Stimulated activated CD8-positive, alpha-beta memory T cell treated with anti-CD3 and anti-CD28 coated beads, Interleukin-15, amount 100 ng/mL, for 48 hours (primary cell): ENCODE measurements around the gene GRM1.

Experiments
- DNase-seq, 2 donors: peaks; one replicate each; pipeline ENCODE4 v3.0.0-alpha.2; 2020; ENCODE audit warnings: low read depth in 2 of 2

GRM1 gene

DNA sequence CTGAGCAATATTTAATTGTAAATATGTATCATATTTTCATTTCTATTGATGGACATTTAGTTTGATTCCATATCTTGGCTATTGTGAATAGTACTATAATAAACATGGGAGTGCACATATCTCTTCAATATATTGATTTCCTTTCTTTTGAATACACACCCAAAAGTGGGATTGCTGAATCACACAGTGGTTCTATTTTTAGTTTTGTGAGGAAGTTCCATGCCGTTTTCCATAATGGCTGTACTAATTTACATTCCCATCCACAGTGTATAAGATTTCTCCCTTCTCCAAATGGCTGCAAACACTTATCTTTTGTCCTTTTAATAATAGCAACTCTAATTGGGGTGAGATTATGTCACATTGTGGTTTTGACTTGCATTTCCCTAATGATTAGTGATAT lies 428.0 kb downstream of the GRM1 start:
- no peak for DNase-seq

DNA sequence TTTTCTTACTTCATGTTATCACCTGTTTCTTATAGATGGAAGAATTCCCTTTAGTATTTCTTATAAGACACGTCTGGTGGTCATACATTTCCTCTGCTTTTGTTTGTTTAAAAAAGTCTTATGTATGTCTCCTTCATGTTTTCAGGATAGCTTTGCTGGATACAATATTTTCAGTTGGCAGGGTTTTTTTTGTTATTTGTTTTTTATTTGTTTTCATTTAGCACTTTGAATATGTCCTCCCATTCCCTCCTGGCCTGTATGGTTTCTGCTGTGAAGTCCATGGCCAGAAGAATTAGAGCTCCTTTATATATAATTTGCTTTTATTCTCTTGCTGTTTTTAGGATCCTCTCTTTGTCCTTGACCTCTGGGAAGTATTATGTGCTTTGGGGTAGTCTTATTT lies 432.1 kb downstream of the GRM1 start:
- no peak for DNase-seq

DNA sequence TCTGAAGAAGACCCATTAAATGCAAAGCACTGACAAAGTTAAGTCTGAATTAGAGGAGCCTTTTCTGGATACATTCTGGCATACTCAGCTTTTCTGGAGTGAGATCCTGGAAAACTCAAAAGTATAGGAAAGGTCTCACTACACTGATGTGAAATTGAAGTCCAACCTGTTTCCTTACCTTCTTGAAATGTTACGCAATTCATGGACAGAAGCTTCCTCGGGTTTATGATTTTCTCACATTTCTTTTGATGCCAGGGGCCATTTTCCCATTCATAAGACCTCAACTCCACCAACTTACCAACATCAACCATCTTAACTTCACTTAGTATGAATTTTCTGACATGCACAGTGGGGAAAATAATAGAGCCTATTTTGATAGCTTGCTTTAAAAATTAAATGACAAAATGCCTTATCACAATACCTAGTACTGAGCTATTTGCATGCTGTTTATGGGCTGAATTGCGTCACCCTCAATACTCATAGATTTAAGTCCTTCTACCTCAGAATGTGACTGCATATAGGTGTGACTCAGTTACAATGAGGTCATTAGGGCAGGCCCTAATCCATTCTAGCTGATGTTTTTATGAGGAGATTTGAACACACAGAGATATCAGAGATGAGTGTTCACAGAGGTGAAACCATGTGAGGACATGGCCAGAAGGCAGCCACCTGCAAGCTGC lies 441.4 kb downstream of the GRM1 start:
- DNase-seq: no peak

DNA sequence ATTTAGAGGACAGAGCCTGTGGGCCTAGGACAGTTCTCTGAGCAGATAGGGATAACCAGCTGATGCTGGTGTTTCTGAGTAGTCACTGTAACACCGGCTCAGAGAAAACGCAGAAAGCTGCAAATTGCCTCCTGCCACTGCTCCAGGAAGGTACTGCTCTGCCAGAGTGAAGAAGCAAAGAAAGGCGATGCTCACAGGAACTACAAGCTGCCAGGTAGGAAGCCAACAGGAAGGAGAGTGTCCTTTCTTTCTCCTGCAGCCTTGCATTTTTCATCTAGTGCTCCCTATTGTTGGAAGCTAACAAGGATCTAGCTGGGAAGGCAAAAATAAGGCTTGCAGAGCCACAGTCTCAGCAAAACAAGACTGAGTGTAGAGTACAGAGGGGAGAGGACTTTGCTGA lies 444.1 kb downstream of the GRM1 start:
- DNase-seq: no peak

DNA sequence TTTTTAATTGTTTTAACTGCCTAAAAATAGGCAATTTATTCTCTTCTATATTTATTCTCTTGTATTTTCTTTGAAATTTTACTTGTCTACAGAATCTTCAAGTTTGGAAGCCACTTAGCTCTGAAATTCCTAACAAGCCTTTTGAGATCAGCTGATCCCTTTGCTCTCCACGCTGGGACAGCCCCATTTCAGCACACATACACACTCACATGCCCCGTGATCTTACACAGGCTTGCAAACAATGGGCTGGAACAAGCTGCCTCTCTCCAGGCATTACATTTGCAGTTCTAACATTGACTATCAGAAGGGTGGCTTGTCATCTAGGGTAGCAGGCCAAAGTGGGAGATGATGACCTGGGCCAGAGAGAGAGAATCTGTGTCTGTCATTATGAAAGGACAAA lies 452.7 kb downstream of the GRM1 start:
- no peak for DNase-seq

DNA sequence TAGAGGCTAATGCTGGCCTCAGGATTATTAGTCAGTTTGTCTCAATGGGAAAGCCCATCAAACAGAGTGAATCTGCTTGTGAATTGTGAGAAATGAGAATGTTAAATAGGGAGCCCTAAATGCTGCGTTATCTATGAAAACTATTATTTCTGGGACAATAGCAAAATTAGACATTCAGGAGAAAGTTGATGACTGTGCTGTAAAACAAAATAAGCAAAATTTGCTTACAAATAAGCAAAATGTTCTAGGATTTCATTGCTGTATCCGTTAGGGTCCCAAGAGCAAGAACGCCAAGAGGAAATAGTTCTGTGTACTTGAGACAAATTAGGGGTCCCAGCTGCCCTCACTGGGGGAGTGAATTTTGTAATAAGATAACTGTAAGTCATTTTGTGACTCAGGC lies 455.5 kb downstream of the GRM1 start:
- DNase-seq: no peak
